GM19463 (cell line): ENCODE data around the gene ETV6.
A peak's percentile ranks its signal among the peaks of the same experiment; 100 is the strongest.

Source experiments
- ATAC-seq: cut with Tn5 transposase; IDR thresholded peaks from one replicate; pipeline ENCODE4 v1.9.1; 2021; ENCODE audit warnings: mild to moderate bottlenecking, moderate library complexity; ENCODE audit not compliant: unreplicated experiment

The ETV6 gene

GRCh38 chr12:11821386-11822080, 172.1 kb downstream of the ETV6 start:
- ATAC-seq: no peak

- peak; percentile 52 for ATAC-seq
Observed at GRCh38 chr12:11822081-11822834, 172.8 kb downstream of the ETV6 start.

- ATAC-seq: no peak
Observed at GRCh38 chr12:11823043-11823442, 173.6 kb downstream of the ETV6 start.

- ATAC-seq: no peak
Observed at GRCh38 chr12:11823593-11823992, 174.1 kb downstream of the ETV6 start.

- no peak for ATAC-seq
Observed at GRCh38 chr12:11824069-11824468, 174.6 kb downstream of the ETV6 start.

GRCh38 chr12:11824736-11825135, 175.3 kb downstream of the ETV6 start:
- no peak for ATAC-seq

- ATAC-seq: no peak
Observed at GRCh38 chr12:11825278-11825677, 175.8 kb downstream of the ETV6 start.

GRCh38 chr12:11826574-11826973, 177.1 kb downstream of the ETV6 start:
- ATAC-seq: no peak

- no peak for ATAC-seq
Observed at GRCh38 chr12:11827091-11828061, 177.9 kb downstream of the ETV6 start.

- ATAC-seq: no peak
Observed at GRCh38 chr12:11829764-11830194, 180.3 kb downstream of the ETV6 start.

- ATAC-seq: peak; percentile 33
Observed at GRCh38 chr12:11830307-11830801, 180.9 kb downstream of the ETV6 start.

- ATAC-seq: peak; percentile 27
Observed at GRCh38 chr12:11832093-11832492, 182.6 kb downstream of the ETV6 start.

GRCh38 chr12:11833174-11833895, 183.9 kb downstream of the ETV6 start:
- ATAC-seq: no peak

- no peak for ATAC-seq
Observed at GRCh38 chr12:11834104-11834812, 184.8 kb downstream of the ETV6 start.

GRCh38 chr12:11834931-11835330, 185.5 kb downstream of the ETV6 start:
- no peak for ATAC-seq

GRCh38 chr12:11836282-11837151, 187.0 kb downstream of the ETV6 start:
- ATAC-seq: peak; percentile 88

- no peak for ATAC-seq
Observed at GRCh38 chr12:11837216-11837934, 187.9 kb downstream of the ETV6 start.

- no peak for ATAC-seq
Observed at GRCh38 chr12:11838403-11838802, 188.9 kb downstream of the ETV6 start.
